Astrocyte (in vitro differentiated cells and primary cell): ENCODE measurements around the gene SENP2. TPM values are rescaled to one million over a fixed set of nuclear protein-coding genes. Genes with fewer than 3 reads are reported as not detected.
A peak's percentile ranks its signal among the peaks of the same experiment; 100 is the strongest.

Source experiments
- DNase-seq: peaks from one replicate; pipeline ENCODE4 v3.0.0-alpha.2; 2010; ENCODE audit warnings: low read depth
- FAIRE-seq: peaks from 2 replicates; lab custom pipeline; 2011; peaks lifted over from hg19 to GRCh38; lab: Jason Lieb, UNC
- H2AFZ ChIP-seq: 2 replicates; pipeline ENCODE4 v1.6.0; 2012; ENCODE audit warnings: low read depth, low read length, inconsistent platforms
- H3K27ac ChIP-seq: 2 replicates; pipeline ENCODE4 v1.5.1; 2011; ENCODE audit warnings: low read depth, low read length, inconsistent platforms
- H3K27me3 ChIP-seq: 2 replicates; pipeline ENCODE4 v1.6.0; 2011; ENCODE audit warnings: low read length, inconsistent platforms; ENCODE audit not compliant: insufficient read depth
- H3K36me3 ChIP-seq: 2 replicates; pipeline ENCODE4 v1.5.1; 2011; ENCODE audit warnings: low read length, inconsistent platforms; ENCODE audit not compliant: insufficient read depth
- H3K4me1 ChIP-seq: 2 replicates; pipeline ENCODE4 v1.5.1; 2011; ENCODE audit warnings: low read length, inconsistent platforms; ENCODE audit not compliant: insufficient read depth
- H3K4me2 ChIP-seq: 2 replicates; pipeline ENCODE4 v1.6.0; 2012; ENCODE audit warnings: low read length, inconsistent platforms
- H3K4me3 ChIP-seq: 2 replicates; pipeline ENCODE4 v1.5.1; 2011; ENCODE audit warnings: low read depth, mild to moderate bottlenecking, low read length, inconsistent platforms; ENCODE audit not compliant: insufficient read depth
- H3K79me2 ChIP-seq: 2 replicates; pipeline ENCODE4 v1.6.0; 2012; ENCODE audit warnings: mild to moderate bottlenecking, low read length, inconsistent platforms; ENCODE audit not compliant: insufficient read depth
- H3K9ac ChIP-seq: 2 replicates; pipeline ENCODE4 v1.6.0; 2012; ENCODE audit warnings: mild to moderate bottlenecking, low read length, inconsistent platforms
- H3K9me3 ChIP-seq: 2 replicates; pipeline ENCODE4 v1.5.1; 2012; ENCODE audit warnings: low read depth, mild to moderate bottlenecking, low read length, inconsistent platforms; ENCODE audit not compliant: insufficient read depth
- H4K20me1 ChIP-seq: 2 replicates; pipeline ENCODE4 v1.6.0; 2012; ENCODE audit warnings: low read length, inconsistent platforms; ENCODE audit not compliant: insufficient read depth
- H3K27ac Mint-ChIP-seq: one replicate; pipeline ENCODE4 v1.8.0; 2021; ENCODE audit warnings: mild to moderate bottlenecking, mixed read lengths; ENCODE audit not compliant: unreplicated experiment
- H3K27me3 Mint-ChIP-seq: one replicate; pipeline ENCODE4 v1.8.0; 2021; ENCODE audit warnings: low read depth, mixed read lengths; ENCODE audit not compliant: unreplicated experiment
- H3K36me3 Mint-ChIP-seq: one replicate; pipeline ENCODE4 v1.8.0; 2021; ENCODE audit warnings: low read depth, mixed read lengths; ENCODE audit not compliant: unreplicated experiment
- H3K4me1 Mint-ChIP-seq: one replicate; pipeline ENCODE4 v1.8.0; 2021; ENCODE audit warnings: low read depth, mixed read lengths; ENCODE audit not compliant: unreplicated experiment
- H3K4me3 Mint-ChIP-seq: one replicate; pipeline ENCODE4 v1.8.0; 2021; ENCODE audit warnings: mild to moderate bottlenecking, moderate library complexity, mixed read lengths; ENCODE audit not compliant: unreplicated experiment
- H3K9me3 Mint-ChIP-seq: one replicate; pipeline ENCODE4 v1.8.0; 2021; ENCODE audit warnings: mild to moderate bottlenecking, mixed read lengths; ENCODE audit not compliant: unreplicated experiment
- CTCF ChIP-seq: IDR thresholded peaks from 2 replicates; pipeline ENCODE4 v1.5.1; 2011; ENCODE audit warnings: low read depth, mild to moderate bottlenecking, inconsistent platforms, low read length, moderate library complexity; ENCODE audit not compliant: insufficient read depth
- EZH2 ChIP-seq: IDR thresholded peaks from 2 replicates; pipeline ENCODE4 v1.6.1; 2012; ENCODE audit warnings: mild to moderate bottlenecking, low read length, inconsistent platforms; ENCODE audit not compliant: insufficient read depth
- total RNA-seq: library from RNA; stranded (reverse); gene quantifications from 2 replicates; pipeline ENCODE4 v1.2.1, GENCODE V29; 2021

The SENP2 gene
- total RNA-seq, 1 donor from 2014 or later = 44.1 TPM

- Histone ChIP-seq H3K79me2 (no peaks in the 10 kb centered on the region), H3K9me3 (no peaks in the 10 kb centered on the region), H3K4me3 (no peak overlapping the region), H3K4me1 (peaks cover 14% of the 10 kb centered on the region), H3K27ac (peak overlapping the region; percentile 56), H2AFZ (no peak overlapping the region), H3K9ac (no peak overlapping the region), H3K4me2 (peak overlapping the region; percentile 1), H3K27me3 (no peaks in the 10 kb centered on the region), H3K36me3 (no peaks in the 10 kb centered on the region), H4K20me1 (no peaks in the 10 kb centered on the region)
- H3K27ac Mint-ChIP-seq = no peak overlapping the region
- H3K27me3 Mint-ChIP-seq = no peaks in the 10 kb centered on the region
- no peak overlapping the region for H3K4me3 Mint-ChIP-seq
- DNase-seq = peak; percentile 45
- peaks cover 6% of the 10 kb centered on the region for H3K4me1 Mint-ChIP-seq
- FAIRE-seq = peak; percentile 39
- H3K9me3 Mint-ChIP-seq = no peaks in the 10 kb centered on the region
- TF ChIP-seq CTCF (no peak), EZH2 (no peak)
- no peaks in the 10 kb centered on the region for H3K36me3 Mint-ChIP-seq
Measured at GRCh38 chr3:185549651-185550111, 36.4 kb upstream of the SENP2 start.

- Histone ChIP-seq H3K79me2 (no peaks in the 10 kb centered on the region), H3K36me3 (no peaks in the 10 kb centered on the region), H3K9ac (no peak within 1 kb of the TSS), H3K27me3 (no peaks in the 10 kb centered on the region), H3K27ac (no peak within 1 kb of the TSS), H3K4me3 (no peak within 1 kb of the TSS), H3K4me1 (peaks cover 14% of the 10 kb centered on the region), H3K9me3 (no peaks in the 10 kb centered on the region), H3K4me2 (peak within 1 kb of the TSS; percentile 26), H2AFZ (peak within 1 kb of the TSS; percentile 19), H4K20me1 (no peaks in the 10 kb centered on the region)
- Mint-ChIP-seq H3K9me3 (no peaks in the 10 kb centered on the region), H3K27me3 (no peaks in the 10 kb centered on the region), H3K27ac (peak within 1 kb of the TSS; percentile 16), H3K4me1 (peaks cover 4% of the 10 kb centered on the region), H3K4me3 (peak within 1 kb of the TSS; percentile 74), H3K36me3 (no peaks in the 10 kb centered on the region)
- peak; percentile 23 for DNase-seq
- TF ChIP-seq CTCF (no peak), EZH2 (no peak)
- FAIRE-seq = no peak
Measured at GRCh38 chr3:185552358-185552877, 33.7 kb upstream of the SENP2 start, which contains the start of gene LIPH. Gene LIPH (minus strand): TSS chr3:185552588. CDS start chr3:185552471, 117 bp downstream.

GRCh38 chr3:185555101-185555501, 31.0 kb upstream of the SENP2 start:
- H3K4me1 ChIP-seq = peaks cover 14% of the 10 kb centered on the region
- no peak overlapping the region for H3K9ac ChIP-seq
- DNase-seq = peak; percentile 42
- no peaks in the 10 kb centered on the region for H3K36me3 ChIP-seq
- no peaks in the 10 kb centered on the region for H4K20me1 ChIP-seq
- H3K27ac ChIP-seq = no peak overlapping the region
- no peak overlapping the region for H3K4me2 ChIP-seq
- Mint-ChIP-seq H3K9me3 (no peaks in the 10 kb centered on the region), H3K27me3 (no peaks in the 10 kb centered on the region), H3K36me3 (no peaks in the 10 kb centered on the region), H3K27ac (no peak overlapping the region), H3K4me3 (no peak overlapping the region), H3K4me1 (peaks cover 9% of the 10 kb centered on the region)
- H3K79me2 ChIP-seq = no peaks in the 10 kb centered on the region
- no peak overlapping the region for H3K4me3 ChIP-seq
- FAIRE-seq = no peak
- TF ChIP-seq EZH2 (no peak), CTCF (no peak)
- no peak overlapping the region for H2AFZ ChIP-seq
- no peaks in the 10 kb centered on the region for H3K9me3 ChIP-seq
- no peaks in the 10 kb centered on the region for H3K27me3 ChIP-seq
